ENCODE measurements around the gene FAM136A. TPM values are rescaled to one million over a fixed set of nuclear protein-coding genes. Genes with fewer than 3 reads are reported as not detected.

Gene FAM136A
- total and polyA plus RNA-seq, 2 donors (not counting 1 experiment from before 2014, with no cell fraction given) = 31.1 to 41.6 TPM

- no peak overlapping the region for H3K4me3 Mint-ChIP-seq
- DNase-seq = no peak
These were observed 3.7 kb upstream of the FAM136A start for GRCh38 chr2:70305531-70305930.

GRCh38 chr2:70304498-70304897 lies 2.6 kb upstream of the FAM136A start:
- H3K79me2 ChIP-seq (ENCODE audit: control insufficient read depth, insufficient read depth, low read length) = peaks cover 7% of the 10 kb centered on the region
- H3K4me3 ChIP-seq (ENCODE audit: control extremely low read depth in 1 of 5, extremely low read depth in 1 of 5, insufficient read depth in 1 of 5, low read depth in 2 of 5, low read length in 4 of 5) = no peak overlapping the region
- no peak overlapping the region for H3K4me3 Mint-ChIP-seq
- H3K4me2 ChIP-seq (replicated peaks; ENCODE audit: low read depth, low read length, poor library complexity, severe bottlenecking) = no peak overlapping the region
- peaks cover 1% of the 10 kb centered on the region for H3K27me3 Mint-ChIP-seq
- 68% methylated on average over 4 of the region's 4 CpGs for WGBS (ENCODE audit: insufficient coverage)
- H2AFZ ChIP-seq (ENCODE audit: insufficient read depth, low read depth, low read length, poor library complexity, severe bottlenecking) = peak overlapping the region; percentile 16
- DNase-seq (no peak), ATAC-seq (ENCODE audit: low read depth) (no peak)
- POLR2A ChIA-PET = interaction anchor here (0.6 kb wide), 1 partner anchor 647 kb away, joined by 3 read pairs; no protein-coding TSS in a partner anchor
- no peaks in the 10 kb centered on the region for H3K27me3 ChIP-seq (replicated peaks in 1 of 4; ENCODE audit: control extremely low read depth in 1 of 4, control insufficient read depth in 3 of 4, insufficient read depth in 4 of 4, low read length in 3 of 4)
- intact Hi-C loops (cut with micrococcal nuclease) = loop anchor here (5.0 to 10.0 kb wide), 5 partner anchors 463 to 1837 kb away; partner anchors contain the start of genes AAK1, ADD2, APLF and FBXO48
- H3K36me3 ChIP-seq (replicated peaks in 1 of 2; ENCODE audit: control extremely low read depth in 1 of 2, control insufficient read depth in 1 of 2, extremely low read depth in 1 of 2, insufficient read depth in 2 of 2, low read length in 1 of 2) = peaks cover 0 to 8% of the 10 kb centered on the region in 2 experiments
- H3K9ac ChIP-seq (ENCODE audit: low read length) = no peak overlapping the region
- H3K27ac ChIP-seq (ENCODE audit: low read length in 2 of 2) = no peak overlapping the region
- no peak overlapping the region for H3K27ac Mint-ChIP-seq
- TF ChIP-seq, protein P1, sequence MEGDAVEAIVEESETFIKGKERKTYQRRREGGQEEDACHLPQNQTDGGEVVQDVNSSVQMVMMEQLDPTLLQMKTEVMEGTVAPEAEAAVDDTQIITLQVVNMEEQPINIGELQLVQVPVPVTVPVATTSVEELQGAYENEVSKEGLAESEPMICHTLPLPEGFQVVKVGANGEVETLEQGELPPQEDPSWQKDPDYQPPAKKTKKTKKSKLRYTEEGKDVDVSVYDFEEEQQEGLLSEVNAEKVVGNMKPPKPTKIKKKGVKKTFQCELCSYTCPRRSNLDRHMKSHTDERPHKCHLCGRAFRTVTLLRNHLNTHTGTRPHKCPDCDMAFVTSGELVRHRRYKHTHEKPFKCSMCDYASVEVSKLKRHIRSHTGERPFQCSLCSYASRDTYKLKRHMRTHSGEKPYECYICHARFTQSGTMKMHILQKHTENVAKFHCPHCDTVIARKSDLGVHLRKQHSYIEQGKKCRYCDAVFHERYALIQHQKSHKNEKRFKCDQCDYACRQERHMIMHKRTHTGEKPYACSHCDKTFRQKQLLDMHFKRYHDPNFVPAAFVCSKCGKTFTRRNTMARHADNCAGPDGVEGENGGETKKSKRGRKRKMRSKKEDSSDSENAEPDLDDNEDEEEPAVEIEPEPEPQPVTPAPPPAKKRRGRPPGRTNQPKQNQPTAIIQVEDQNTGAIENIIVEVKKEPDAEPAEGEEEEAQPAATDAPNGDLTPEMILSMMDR (IDR thresholded peaks at IDR 0.05) = no peak
- TF ChIP-seq EZH2 (IDR thresholded peaks at IDR 0.05; ENCODE audit: borderline replicate concordance, insufficient read depth, low read depth, low read length, poor library complexity, severe bottlenecking) = no peak
- CTCF ChIA-PET = interaction anchor here (0.6 to 6.6 kb wide), 30 partner anchors 12 to 697 kb away, joined by 3 to 148 read pairs (median 4); partner anchors contain the start of genes ADD2, C2orf42, MXD1 and SNRPG
- H3K4me1 Mint-ChIP-seq = peaks cover 18% of the 10 kb centered on the region
- H3K4me1 ChIP-seq (ENCODE audit: control insufficient read depth in 2 of 2, insufficient read depth in 2 of 2, low read length in 2 of 2) = peaks cover 7 to 14% of the 10 kb centered on the region in 2 donors
- no peaks in the 10 kb centered on the region for H3K9me3 Mint-ChIP-seq (ENCODE audit: insufficient read depth)
- no peaks in the 10 kb centered on the region for H4K20me1 ChIP-seq (ENCODE audit: control insufficient read depth, insufficient read depth, low read length, poor library complexity, severe bottlenecking)
- no peaks in the 10 kb centered on the region for H3K9me3 ChIP-seq (ENCODE audit: control extremely low read depth in 1 of 3, control insufficient read depth in 2 of 3, insufficient read depth in 1 of 3, low read length in 2 of 3)

More at GRCh38 chr2:70305531-70305930, 3.7 kb upstream of the FAM136A start:
- no peaks in the 10 kb centered on the region for H3K27me3 ChIP-seq (replicated peaks in 1 of 4; ENCODE audit: control extremely low read depth in 1 of 4, control insufficient read depth in 3 of 4, insufficient read depth in 4 of 4, low read length in 3 of 4)
- no peaks in the 10 kb centered on the region for H3K9me3 ChIP-seq (ENCODE audit: control extremely low read depth in 1 of 3, control insufficient read depth in 2 of 3, insufficient read depth in 1 of 3, low read length in 2 of 3)
- no peaks in the 10 kb centered on the region for H3K9me3 Mint-ChIP-seq (ENCODE audit: insufficient read depth)
- peaks cover 6% of the 10 kb centered on the region for H3K79me2 ChIP-seq (ENCODE audit: control insufficient read depth, insufficient read depth, low read length)
- no peaks in the 10 kb centered on the region for H4K20me1 ChIP-seq (ENCODE audit: control insufficient read depth, insufficient read depth, low read length, poor library complexity, severe bottlenecking)
- H3K4me2 ChIP-seq (replicated peaks; ENCODE audit: low read depth, low read length, poor library complexity, severe bottlenecking) = no peak overlapping the region
- H3K27ac Mint-ChIP-seq = no peak overlapping the region
- peaks cover 7 to 12% of the 10 kb centered on the region in 2 donors for H3K4me1 ChIP-seq (ENCODE audit: control insufficient read depth in 2 of 2, insufficient read depth in 2 of 2, low read length in 2 of 2)
- H3K36me3 ChIP-seq (replicated peaks in 1 of 2; ENCODE audit: control extremely low read depth in 1 of 2, control insufficient read depth in 1 of 2, extremely low read depth in 1 of 2, insufficient read depth in 2 of 2, low read length in 1 of 2) = no peaks in the 10 kb centered on the region
- ChIA-PET POLR2A (no interaction called here), CTCF (interaction anchor here (0.7 to 6.6 kb wide), 8 partner anchors 11 to 642 kb away, joined by 3 to 148 read pairs (median 22); partner anchors contain the start of gene SNRPG)
- intact Hi-C loops (cut with micrococcal nuclease) = loop anchor here (10.0 kb wide), 1 partner anchor 661 kb away; the partner anchor contains the start of gene AAK1
- WGBS (ENCODE audit: insufficient coverage) = no CpG with 5 or more reads among the region's 3 CpGs
- peaks cover 16% of the 10 kb centered on the region for H3K4me1 Mint-ChIP-seq
- H3K27me3 Mint-ChIP-seq = peaks cover 4% of the 10 kb centered on the region
- no peak overlapping the region for H3K4me3 ChIP-seq (ENCODE audit: control extremely low read depth in 1 of 5, extremely low read depth in 1 of 5, insufficient read depth in 1 of 5, low read depth in 2 of 5, low read length in 4 of 5)
- no peak overlapping the region for H2AFZ ChIP-seq (ENCODE audit: insufficient read depth, low read depth, low read length, poor library complexity, severe bottlenecking)
- no peak for ATAC-seq (ENCODE audit: low read depth)
- H3K9ac ChIP-seq (ENCODE audit: low read length) = no peak overlapping the region
- no peak overlapping the region for H3K27ac ChIP-seq (ENCODE audit: low read length in 2 of 2)
- TF ChIP-seq EZH2 (IDR thresholded peaks at IDR 0.05; ENCODE audit: borderline replicate concordance, insufficient read depth, low read depth, low read length, poor library complexity, severe bottlenecking) = no peak
- TF ChIP-seq, protein P1 (IDR thresholded peaks at IDR 0.05) = no peak

Data from B cell (primary cell).